Activated CD4-positive, alpha-beta T cell treated with anti-CD3 and anti-CD28 coated beads for 1 hour (primary cell): ENCODE results near the gene ARIH2.
A peak's percentile ranks its signal among the peaks of the same experiment; 100 is the strongest.

Experiments used
- DNase-seq: peaks from one replicate; pipeline ENCODE4 v3.0.0-alpha.2; 2020

ARIH2 gene

DNA sequence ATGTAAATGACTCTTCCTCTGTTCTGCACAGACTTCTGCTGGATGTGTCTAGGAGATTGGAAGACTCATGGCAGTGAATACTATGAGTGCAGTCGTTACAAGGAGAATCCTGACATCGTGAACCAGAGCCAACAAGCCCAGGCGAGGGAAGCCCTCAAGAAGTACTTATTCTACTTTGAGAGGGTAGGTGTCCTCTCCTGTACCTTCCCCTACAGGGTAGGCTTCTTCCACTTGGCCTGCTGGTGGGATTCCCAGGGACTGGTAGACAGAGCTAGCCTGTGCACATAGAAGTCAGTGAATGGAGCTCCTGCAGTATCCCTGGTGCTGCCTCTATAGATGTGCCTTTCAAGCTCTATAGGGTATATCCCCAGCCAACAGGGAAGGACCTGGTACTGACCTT is 60.8 kb downstream of the ARIH2 start:
- DNase-seq: no peak

DNA sequence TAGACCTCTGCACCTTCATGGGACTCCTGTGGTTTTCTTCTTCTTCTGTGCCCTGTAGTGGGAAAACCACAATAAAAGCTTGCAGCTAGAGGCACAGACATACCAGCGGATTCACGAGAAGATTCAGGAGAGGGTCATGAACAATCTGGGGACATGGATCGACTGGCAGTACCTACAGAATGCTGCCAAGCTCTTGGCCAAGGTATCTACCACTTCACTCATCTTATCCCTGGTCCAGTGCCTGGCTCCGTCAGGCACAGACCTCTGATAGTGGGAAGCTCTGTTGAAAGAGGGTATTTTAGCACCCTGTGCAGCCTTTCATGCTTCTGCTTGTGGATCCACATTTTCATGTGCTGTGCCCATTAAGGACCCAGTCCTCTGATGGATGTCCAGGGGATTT is 61.7 kb downstream of the ARIH2 start:
- DNase-seq: no peak

DNA sequence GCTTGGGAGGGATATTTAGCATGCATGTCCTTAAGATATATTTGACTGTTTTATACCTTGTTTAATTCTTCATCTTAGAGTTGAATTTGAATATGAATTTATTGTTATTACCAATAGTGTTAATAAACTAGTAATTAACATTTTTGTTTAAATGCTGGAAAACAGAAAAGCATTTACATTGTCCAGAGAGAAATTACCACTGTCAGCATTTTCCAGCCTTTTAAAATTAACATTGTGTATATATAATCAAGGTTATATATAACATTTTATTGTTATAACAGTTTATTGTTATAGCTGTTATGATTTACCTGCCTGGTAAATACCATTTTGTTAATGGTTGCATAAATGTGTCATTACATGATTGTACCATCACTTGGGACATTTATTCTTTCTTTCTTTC is 63.4 kb downstream of the ARIH2 start:
- no peak for DNase-seq

DNA sequence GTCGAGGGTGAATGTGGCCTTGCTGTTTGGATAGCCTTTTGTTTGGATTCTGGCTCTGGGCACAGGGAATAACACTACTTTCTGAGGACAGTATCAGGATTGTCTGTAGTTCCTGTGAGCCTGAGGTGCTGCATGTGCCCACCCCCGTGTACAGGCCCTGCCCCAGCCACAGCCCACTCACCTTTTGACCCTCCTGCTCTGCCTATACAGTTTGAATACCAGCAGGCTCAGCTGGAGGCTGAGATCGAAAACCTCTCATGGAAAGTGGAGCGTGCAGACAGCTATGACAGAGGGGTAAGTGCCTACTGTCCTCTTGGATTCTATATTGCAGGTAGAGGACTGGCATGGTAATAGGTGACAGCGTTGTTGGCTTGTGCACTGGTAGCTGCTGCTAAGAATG is 64.0 kb downstream of the ARIH2 start:
- DNase-seq: no peak

DNA sequence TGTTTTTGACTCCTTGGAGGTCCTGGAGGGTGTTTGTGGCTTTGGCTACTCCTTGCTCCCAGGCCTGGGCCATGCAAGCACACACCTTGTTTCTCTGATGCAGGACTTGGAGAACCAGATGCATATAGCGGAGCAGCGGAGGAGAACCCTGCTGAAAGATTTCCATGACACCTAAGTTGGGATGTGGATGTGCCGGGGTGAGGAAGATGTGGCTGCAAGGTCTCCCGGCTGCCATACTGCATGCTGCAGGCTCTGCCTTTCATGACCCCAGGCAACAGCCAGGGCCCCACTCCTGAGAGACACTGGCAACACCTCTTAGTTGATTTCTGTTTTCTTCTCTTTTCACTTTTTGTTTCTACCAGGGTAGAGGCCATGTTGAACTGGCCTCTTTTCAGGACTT is 64.5 kb downstream of the ARIH2 start:
- no peak for DNase-seq

DNA sequence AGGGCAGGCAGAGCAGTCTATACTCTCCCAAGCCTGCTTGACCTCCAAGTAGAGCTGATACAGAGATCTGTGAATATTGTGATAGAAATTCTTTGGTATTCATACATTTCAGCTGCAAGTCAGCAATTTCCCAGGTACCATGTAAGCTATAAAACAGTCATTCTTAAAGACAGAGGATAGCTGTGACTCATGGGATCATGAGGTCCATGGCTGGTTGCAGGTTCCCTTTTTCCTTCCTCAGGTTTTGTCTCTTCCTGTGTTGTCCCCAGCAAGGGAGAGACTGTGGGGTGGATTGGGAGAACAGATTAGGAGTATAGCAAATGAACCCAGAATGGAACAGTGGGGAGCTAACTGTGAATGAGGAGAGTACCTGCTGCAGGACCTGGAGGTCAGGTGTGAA is 66.0 kb downstream of the ARIH2 start:
- no peak for DNase-seq

DNA sequence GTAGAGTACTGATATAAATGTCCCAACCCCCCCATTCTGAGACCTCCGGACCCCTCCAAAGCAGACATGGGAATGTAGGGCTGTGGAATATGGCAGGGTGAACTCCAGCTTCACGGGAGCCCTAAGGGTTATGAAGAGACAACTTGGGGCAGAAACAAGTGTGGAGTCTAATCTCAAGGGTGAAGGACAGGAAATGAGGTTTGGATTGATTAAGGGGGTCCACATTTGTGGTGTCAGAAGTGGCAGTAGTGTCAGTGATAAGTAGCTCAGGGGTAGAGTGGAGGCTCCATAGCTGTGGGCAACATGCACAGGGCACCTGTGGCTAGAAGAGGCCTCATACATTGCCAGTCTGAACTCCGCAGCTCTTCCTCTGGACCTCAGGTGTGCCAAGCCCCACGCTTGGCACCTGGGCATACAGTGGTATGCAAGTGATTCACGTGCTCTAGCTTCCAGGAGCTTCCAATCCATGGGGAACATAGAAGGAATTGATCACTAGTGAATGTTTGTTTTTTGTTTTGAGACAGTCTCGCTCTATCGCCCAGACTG is 67.3 kb downstream of the ARIH2 start:
- DNase-seq: no peak

DNA sequence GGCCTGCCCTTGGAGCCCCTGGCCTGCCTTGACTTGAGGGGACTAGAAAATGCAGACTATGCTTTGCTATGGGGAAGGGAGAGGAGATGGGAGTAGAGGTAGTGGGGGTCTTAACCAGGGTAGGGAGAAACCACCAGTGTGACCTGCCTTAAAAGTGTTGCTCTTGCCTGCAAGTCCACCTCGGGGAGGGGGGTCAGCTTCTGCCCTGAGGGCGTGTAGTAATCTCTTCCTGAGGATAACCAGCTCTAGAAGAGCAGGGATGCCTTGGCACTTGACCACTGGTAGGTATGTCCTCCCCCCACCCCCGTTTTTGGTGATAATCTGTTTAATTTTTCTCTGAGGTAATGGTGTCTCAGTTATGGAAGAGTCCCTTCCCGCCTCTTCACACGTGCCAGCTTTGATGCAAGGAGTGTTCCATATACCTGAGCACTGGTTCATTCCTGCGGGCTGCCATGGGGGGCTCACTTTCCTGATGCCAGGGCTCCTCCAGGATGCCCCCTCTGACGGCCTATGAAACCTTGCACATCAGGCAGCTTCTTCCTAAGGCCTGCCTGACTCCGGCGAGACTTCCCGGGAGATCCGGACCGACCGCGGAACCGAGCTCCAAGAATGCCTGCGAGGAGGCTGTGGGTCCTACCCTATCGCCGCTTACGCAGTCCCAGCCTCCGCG is 70.6 kb downstream of the ARIH2 start:
- DNase-seq: no peak

DNA sequence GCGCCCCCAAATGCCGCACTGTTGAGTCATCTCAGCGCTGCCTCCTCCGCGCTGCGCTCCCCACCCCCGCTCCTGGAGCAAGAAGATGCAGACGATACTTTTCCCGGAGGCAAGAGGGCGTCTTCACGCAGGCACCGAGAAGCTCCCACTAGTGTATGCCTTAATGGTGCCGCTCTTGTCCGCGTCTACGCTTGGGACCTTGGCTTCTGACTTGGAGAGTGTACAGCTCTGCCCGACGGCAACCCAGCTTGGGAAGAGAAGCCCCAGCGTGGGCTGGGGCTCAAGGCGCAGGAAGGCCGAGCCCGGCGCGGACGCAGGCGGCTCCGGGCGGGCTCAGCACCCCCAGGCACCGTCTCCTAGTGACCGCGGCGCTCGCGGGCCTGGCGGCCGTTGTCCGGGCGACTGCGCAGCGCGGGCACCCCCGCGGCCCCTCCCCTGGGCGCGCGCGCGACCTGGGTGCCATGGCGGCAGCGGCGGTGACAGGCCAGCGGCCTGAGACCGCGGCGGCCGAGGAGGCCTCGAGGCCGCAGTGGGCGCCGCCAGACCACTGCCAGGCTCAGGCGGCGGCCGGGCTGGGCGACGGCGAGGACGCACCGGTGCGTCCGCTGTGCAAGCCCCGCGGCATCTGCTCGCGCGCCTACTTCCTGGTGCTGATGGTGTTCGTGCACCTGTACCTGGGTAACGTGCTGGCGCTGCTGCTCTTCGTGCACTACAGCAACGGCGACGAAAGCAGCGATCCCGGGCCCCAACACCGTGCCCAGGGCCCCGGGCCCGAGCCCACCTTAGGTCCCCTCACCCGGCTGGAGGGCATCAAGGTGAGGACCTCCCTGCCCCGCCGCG is 71.4 kb downstream of the ARIH2 start, which contains the start of gene P4HTM:
Gene P4HTM (plus strand): TSS at position 446 of the 840 bp plus-strand sequence. CDS start 16 bp downstream, at position 462.
- peak; percentile 71 for DNase-seq

DNA sequence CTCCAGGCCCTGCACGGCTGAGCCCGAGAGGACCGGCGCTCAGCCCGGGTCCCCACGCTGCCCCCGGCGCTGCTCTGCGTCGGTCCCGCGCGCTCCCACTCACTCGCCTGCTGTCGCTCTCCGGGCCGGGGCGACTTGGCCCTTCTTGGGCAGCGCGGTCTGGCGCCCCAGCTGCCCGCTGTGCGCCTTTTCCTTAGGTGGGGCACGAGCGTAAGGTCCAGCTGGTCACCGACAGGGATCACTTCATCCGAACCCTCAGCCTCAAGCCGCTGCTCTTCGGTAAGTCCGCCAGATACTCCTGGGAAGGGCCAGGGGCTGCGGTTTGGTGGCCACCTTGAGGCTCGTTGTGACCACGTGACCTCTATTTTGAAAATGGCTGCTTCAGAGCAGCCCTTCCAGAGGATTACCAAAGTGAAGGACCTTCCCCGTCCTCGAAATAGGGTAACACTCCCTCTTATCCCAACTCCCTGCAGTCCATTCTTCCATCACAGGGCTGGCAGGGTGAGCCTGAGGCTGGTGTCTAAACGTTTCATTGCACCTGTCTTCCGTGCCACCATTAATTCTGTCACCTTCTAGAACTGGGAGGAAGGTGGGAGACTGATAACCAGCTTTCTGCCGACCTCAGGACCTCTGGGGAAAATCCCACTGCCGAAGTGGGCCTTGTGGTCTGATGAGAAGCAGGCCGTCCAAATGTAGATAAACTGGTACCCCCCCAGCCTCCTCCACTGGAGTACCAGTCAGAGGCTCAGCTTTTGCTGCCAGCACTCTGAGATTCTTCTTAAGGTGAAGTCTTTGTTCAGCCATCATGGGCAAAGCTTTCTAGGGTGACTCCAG is 72.2 kb downstream of the ARIH2 start:
- DNase-seq: no peak

DNA sequence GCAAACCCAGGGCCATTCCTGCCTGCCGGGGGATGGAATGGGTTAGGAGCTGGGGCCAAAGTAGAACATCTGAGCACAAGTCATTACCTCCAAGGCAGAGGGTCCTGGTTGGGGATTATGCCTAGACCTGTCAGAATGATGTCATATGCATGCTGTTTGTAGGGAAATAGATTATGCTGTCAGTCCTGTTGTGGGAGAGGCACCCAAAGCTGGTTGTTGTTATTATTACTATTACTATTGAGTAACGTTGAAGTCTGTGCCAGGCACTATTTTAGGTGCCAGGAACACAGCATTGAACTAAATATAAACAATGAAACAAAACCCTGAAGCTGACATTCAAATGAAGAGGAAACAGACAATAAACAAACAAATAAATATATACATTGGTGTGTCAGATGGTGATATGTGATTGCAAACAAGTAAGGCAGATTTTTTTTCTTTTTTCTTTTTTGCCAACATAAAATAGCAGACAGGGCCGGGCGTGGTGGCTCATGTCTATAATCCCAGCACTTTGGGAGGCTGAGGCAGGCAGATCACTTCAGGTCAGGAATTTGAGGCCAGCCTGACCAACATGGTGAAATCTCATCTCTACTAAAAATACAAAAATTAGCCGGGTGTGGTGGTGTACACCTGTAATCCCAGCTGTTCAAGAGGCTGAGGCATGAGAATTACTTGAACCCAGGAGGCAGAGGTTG is 73.4 kb downstream of the ARIH2 start:
- no peak for DNase-seq

DNA sequence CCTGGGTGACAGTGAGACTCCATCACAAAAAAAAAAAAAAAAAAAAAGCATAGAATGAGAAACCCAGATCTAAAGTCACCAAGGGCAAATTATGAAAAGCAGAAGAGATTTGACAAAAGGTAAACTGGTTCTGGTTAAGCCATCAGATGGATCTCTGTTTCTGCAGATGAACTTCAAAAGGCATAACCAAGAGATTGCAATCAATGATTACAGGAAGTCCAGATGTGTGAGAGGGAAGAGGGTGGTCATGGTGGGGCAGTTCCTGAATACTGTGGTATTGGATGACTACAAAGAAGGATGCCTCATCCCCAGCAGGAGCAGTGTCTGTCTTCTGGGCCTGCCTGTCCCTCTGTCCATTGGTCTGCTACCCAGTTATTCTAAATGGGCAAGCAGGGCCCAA is 75.2 kb downstream of the ARIH2 start:
- no peak for DNase-seq

DNA sequence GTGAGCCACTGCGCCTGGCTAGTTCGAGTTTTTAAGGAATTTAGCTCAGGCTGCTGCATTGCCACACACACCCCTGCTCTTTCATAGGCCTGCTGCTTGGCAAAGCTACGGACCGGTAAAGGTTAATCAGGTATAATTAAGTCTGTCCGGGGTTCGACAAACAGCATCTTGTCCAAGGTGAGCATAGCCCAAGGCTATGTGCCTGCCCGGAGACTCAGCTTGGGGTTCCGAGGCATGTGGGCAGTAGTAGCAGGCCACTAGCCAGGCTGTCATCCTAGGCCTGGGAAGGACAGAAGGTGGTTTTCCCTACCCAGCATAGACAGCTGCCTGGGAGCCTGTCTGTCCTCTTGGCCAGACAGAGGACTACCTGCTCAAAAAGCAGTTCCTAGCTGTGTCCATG is 78.0 kb downstream of the ARIH2 start:
- DNase-seq: no peak

DNA sequence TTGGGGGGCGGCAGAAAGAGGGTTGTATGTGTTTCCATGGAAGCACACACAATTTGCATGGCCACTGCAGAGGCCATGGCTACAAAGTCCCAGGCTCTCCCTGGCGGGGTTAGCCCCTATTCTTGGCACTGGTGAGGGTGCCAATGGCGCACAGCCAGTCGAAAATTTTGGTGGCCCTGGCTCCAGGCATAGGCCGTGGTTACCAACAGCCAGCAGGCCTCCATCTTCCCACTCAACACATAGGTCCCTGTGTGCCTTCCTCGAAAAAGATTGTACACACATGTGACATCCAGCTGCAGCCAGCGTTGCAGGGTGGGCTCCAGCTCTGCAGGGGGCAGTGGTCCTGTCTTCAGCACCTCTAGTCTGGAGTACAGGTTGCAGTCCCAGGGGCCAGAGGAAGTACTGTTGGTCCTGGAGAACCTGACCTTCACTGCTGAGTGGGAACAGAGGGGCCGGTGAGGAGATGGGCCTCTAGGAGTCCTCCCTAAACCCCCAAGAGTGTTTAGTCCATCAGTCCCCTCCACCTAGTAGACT is 78.5 kb downstream of the ARIH2 start:
- no peak for DNase-seq

DNA sequence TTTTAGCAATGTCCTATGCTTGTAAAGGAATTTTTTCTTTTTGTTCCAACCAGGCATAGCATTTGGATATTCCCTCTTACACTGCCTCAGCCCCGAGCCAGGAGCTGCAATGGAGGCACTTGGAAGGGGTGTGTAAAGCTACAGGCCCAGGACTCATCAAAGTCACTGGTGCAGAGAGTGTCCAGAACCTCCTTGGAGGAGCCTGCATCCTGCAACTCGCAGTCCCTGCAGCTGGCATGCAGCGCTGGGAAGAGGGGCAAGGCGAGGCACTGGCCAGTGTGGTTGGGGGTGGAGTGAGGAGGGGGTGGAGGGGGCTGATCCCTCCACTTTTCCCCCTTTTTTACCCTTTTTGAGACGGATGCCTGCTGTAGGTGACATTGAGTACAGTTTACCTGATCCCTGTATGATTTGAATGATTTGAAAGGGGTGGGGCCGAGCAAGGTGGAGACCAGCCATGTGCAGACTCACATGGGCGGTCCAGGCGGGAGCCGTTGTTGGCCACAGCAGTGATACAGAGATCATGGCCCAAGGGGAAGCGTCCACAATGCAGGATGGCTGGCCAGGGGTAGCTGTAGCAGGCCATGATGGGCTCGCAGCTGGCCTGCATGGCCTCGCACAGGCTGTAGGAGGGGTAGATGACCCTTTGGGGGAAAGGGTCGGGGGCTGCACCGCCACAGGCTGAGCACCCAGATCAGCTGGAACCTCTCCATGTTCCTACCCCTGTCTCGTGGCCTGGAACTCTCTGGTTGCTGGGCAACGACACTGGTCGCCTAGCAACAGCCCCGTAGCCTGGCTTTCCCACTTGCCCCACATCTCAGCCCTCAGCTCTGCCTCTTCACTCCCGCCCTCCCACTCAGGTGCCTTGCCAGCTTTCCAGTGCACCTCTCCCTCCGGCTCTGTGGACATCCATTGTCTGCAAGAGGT is 79.3 kb downstream of the ARIH2 start:
- no peak for DNase-seq

DNA sequence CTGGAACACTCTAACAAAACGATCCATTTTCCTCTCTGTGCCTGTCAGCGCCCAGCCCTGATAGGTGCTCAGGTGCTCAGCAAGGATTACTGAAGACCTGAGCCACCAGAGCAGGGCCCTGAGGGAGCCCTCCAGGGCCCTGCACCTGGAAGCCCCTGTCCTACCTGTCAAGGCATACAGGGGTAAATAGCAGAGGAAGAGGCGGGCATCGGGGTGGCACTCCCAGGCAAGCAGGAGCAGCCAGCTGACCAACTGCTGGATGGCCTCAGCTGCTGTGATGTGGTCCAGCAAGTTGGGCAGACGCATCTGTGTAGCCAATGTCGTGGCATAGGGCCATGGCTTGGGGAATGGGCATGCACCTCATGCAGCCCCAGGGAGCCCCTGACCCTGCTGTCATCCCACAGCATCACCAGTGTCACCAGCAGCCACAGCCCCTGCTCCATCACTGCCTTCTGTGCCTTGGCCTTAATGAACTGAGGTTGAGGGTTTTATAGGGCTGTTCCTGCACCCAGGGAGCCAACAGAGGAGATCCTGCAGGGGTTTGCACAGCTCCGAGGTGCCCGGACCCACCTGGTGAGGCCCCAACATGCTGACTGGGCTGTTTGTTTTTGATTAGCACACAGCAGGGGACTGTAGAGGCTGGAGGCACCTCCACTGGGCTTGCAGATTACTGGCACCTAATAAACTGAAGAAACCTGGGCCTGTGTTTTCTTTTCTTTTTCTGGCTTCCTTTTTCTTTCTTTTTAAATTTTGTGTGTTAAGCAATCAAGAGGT is 80.6 kb downstream of the ARIH2 start:
- no peak for DNase-seq

DNA sequence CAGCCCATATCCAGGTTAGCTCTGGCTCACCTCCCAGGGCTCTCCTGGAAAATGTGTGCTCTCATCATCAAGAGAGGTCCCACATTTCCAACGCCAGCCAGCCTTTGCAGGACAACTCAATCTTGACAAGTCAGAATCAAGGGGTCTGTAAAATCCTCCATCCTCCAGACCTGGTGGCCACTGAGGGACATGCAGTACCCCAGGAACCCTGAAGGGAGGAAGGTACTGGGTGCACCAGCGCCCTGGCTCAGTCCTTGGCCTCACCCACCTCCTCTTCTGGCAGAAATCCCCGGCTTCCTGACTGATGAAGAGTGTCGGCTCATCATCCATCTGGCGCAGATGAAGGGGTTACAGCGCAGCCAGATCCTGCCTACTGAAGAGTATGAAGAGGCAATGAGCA is 82.5 kb downstream of the ARIH2 start:
- no peak for DNase-seq

DNA sequence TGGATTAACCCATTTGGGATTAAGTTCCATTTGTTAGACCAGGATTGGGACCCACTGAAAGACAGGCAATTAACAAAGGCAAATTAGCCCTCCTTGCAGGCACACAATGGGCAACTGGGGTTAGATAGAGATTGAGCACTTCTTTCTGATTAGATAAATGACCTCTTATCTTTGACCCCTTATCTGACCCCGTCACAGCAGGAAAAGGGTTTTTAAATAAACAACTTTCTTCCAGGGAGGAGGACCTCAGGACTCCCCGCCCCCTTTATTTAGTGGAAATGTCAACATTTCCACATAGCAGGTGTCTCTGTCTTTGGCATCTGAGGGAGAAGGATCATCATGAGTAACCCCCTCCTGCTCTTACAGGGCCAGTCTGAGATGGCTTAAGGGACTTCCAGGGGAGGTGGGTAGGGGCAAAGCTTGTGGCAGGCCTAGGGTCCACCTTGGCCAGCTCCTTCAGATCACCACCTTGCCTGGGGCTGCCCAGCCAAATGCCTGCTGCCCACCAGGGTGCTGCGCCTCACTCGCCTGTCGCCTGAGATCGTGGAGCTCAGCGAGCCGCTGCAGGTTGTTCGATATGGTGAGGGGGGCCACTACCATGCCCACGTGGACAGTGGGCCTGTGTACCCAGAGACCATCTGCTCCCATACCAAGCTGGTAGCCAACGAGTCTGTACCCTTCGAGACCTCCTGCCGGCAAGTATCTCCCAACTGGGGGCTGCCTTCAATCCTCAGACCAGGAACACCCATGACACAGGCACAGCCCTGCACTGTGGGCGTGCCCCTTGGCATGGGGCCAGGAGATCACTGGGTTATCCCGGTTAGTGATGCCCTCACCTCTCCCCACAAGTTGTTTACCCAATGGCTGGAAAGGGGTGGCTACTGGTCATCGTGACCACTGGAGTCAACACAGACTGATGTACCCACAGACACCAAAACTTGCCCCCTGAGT is 86.0 kb downstream of the ARIH2 start:
- no peak for DNase-seq

DNA sequence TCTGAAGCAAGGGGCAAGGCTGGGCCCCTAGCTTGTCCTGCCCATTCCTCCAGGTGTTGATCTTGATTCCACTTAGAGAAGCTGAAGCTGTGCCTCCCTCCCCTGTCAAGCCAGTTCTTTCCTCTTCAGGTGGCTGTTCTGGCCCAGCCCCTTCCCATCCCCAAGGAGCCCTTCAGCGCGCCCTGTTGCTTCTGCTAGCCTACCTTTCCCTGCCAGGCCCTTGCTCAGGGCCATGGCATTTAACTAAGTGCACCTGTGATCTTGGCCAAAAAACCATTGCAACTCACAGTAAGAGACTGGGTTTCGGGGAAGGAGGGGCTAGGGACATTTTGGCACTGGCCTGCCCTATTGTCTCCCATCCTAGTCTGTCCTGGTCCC is 86.7 kb downstream of the ARIH2 start:
- no peak for DNase-seq
